ENCODE measurements around the gene STX1B. TPM values are rescaled to one million over a fixed set of nuclear protein-coding genes. Genes with fewer than 3 reads are reported as not detected.

The STX1B gene
- total RNA-seq, 1 experiment from 2014 or later: 3.9 TPM

DNA sequence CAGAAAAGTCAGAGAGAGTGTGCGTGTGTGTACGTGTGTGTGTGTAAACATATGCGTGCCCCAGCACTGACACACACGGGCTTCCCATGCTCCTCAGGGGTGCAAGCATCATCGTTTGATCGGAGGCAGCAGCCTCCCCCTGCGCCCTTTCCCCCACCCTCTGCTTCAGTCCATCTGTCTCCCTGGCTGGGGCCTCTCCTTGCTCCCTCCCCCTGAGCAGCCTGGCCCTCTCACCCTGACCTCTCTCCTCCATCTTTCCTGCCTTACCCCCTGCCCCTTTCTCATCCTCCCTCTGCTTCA lies 4.4 kb downstream of the STX1B start:
- Histone ChIP-seq H3K4me3 (no peak overlapping the region), H3K79me2 (ENCODE audit: low read depth) (no peaks in the 10 kb centered on the region), H3F3A (ENCODE audit: insufficient read depth, low read depth) (peaks cover 14% of the 10 kb centered on the region; the same call in 1 of the 2 replicates), H3K4me2 (no peak overlapping the region), H3K27me3 (ENCODE audit: insufficient read depth, low read depth) (peaks cover 3% of the 10 kb centered on the region; the same call in 1 of the 2 replicates), H3K27ac (no peak overlapping the region), H3K9me2 (ENCODE audit: insufficient read depth) (no peaks in the 10 kb centered on the region), H3K9me3 (ENCODE audit: insufficient read depth, low read depth) (no peaks in the 10 kb centered on the region), H3K4me1 (replicated peaks; ENCODE audit: insufficient read depth) (peaks cover 10% of the 10 kb centered on the region), H2AFZ (no peak overlapping the region), H3K36me3 (ENCODE audit: low read depth) (no peaks in the 10 kb centered on the region), H4K20me1 (ENCODE audit: insufficient read depth) (no peaks in the 10 kb centered on the region)
- TF ChIP-seq, protein P1, sequence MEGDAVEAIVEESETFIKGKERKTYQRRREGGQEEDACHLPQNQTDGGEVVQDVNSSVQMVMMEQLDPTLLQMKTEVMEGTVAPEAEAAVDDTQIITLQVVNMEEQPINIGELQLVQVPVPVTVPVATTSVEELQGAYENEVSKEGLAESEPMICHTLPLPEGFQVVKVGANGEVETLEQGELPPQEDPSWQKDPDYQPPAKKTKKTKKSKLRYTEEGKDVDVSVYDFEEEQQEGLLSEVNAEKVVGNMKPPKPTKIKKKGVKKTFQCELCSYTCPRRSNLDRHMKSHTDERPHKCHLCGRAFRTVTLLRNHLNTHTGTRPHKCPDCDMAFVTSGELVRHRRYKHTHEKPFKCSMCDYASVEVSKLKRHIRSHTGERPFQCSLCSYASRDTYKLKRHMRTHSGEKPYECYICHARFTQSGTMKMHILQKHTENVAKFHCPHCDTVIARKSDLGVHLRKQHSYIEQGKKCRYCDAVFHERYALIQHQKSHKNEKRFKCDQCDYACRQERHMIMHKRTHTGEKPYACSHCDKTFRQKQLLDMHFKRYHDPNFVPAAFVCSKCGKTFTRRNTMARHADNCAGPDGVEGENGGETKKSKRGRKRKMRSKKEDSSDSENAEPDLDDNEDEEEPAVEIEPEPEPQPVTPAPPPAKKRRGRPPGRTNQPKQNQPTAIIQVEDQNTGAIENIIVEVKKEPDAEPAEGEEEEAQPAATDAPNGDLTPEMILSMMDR (conservative IDR thresholded peaks at IDR 0.05): no peak
- TF ChIP-seq EZH2 (IDR thresholded peaks at IDR 0.05; ENCODE audit: low read depth): no peak
- ChIA-PET CTCF (no interaction called here), POLR2A (ENCODE audit: unreplicated experiment) (interaction anchor here (0.6 kb wide), 1 partner anchor 56 kb away, joined by 8 read pairs; no protein-coding TSS in a partner anchor)
- DNase-seq: no peak
- BruUV-seq (replicated peaks): no TSS peak
- intact Hi-C loops (cut with micrococcal nuclease; ENCODE audit: unreplicated experiment): no loop called here

DNA sequence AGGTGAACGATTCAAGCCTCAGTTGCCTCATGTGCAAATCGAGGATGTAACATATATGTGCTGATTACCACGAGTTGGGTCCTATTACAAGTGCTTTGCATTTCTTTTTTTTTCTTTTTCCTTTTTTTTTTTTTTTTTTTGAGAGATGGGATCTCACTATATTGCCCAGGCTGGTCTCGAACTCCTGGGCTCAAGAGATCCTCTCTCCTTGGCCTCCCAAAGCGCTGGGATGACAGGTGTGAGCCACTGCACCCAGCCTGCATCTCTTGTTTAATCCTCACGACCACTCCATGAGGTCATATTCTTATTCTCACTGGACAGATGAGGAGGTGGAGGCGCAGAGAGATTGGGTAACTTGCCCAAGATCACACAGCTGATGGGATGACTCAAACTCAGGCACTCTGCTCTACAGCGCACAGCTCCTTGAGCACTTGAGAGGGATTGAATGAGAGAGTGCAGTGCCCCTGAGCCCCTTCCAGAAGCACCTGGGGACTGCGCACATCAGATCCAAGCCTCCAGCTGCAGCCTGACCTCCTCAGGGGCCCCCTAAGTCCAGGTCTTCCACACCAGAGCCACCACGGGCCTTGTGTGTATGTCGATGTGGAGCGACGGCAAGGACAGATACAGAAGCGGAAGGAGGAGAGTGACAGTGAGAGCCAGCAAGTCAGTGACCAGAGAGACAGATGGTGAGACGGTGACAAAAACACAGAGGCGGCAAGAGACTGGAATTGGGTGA lies 4.9 kb downstream of the STX1B start:
- Histone ChIP-seq H3K27me3 (ENCODE audit: insufficient read depth, low read depth) (no peaks in the 10 kb centered on the region), H3K27ac (no peak overlapping the region), H2AFZ (no peak overlapping the region), H3F3A (ENCODE audit: insufficient read depth, low read depth) (peaks cover 14% of the 10 kb centered on the region; the same call in 1 of the 2 replicates), H3K9me3 (ENCODE audit: insufficient read depth, low read depth) (no peaks in the 10 kb centered on the region), H3K4me3 (no peak overlapping the region), H3K4me1 (replicated peaks; ENCODE audit: insufficient read depth) (peaks cover 10% of the 10 kb centered on the region), H3K4me2 (no peak overlapping the region), H3K36me3 (ENCODE audit: low read depth) (no peaks in the 10 kb centered on the region), H3K79me2 (ENCODE audit: low read depth) (no peaks in the 10 kb centered on the region), H4K20me1 (ENCODE audit: insufficient read depth) (no peaks in the 10 kb centered on the region), H3K9me2 (ENCODE audit: insufficient read depth) (no peaks in the 10 kb centered on the region)
- TF ChIP-seq EZH2 (IDR thresholded peaks at IDR 0.05; ENCODE audit: low read depth): no peak
- TF ChIP-seq, protein P1 (conservative IDR thresholded peaks at IDR 0.05): no peak
- BruUV-seq (replicated peaks): no TSS peak
- intact Hi-C loops (cut with micrococcal nuclease; ENCODE audit: unreplicated experiment): no loop called here
- POLR2A ChIA-PET (ENCODE audit: unreplicated experiment): no interaction called here
- no peak for DNase-seq
- CTCF ChIA-PET: no interaction called here

DNA sequence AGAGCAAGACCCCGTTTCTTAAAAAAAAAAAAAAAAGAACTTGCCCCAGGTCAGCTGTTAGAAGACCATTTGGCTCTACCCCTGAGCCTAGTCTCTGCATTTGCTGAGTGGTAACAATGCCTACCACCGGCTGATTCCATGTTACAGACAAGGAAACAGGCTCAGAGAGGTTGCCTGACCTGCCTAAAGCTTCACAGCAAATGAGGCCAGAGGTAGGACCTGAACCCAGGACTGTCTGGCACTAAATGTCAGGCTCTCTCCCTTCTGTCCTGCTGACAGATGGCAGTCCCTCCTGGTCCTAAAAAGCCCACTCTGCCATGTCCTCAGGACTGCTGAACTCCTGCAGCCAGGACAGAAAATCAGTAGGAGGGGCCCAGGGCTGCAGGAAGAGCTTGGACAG lies 5.8 kb downstream of the STX1B start:
- Histone ChIP-seq H3K9me2 (ENCODE audit: insufficient read depth) (no peaks in the 10 kb centered on the region), H4K20me1 (ENCODE audit: insufficient read depth) (no peaks in the 10 kb centered on the region), H3K4me3 (no peak overlapping the region), H3K4me2 (no peak overlapping the region), H3K9me3 (ENCODE audit: insufficient read depth, low read depth) (no peaks in the 10 kb centered on the region), H3K27me3 (ENCODE audit: insufficient read depth, low read depth) (no peaks in the 10 kb centered on the region), H2AFZ (no peak overlapping the region), H3K79me2 (ENCODE audit: low read depth) (no peaks in the 10 kb centered on the region), H3K27ac (no peak overlapping the region), H3K36me3 (ENCODE audit: low read depth) (no peaks in the 10 kb centered on the region), H3K4me1 (replicated peaks; ENCODE audit: insufficient read depth) (peaks cover 10% of the 10 kb centered on the region), H3F3A (ENCODE audit: insufficient read depth, low read depth) (peaks cover 17% of the 10 kb centered on the region; the same call in 1 of the 2 replicates)
- DNase-seq: no peak
- BruUV-seq (replicated peaks): no TSS peak
- CTCF ChIA-PET: no interaction called here
- TF ChIP-seq, protein P1 (conservative IDR thresholded peaks at IDR 0.05): no peak
- no peak for TF ChIP-seq EZH2 (IDR thresholded peaks at IDR 0.05; ENCODE audit: low read depth)
- POLR2A ChIA-PET (ENCODE audit: unreplicated experiment): interaction anchor here (0.7 kb wide), 1 partner anchor 42 kb away, joined by 8 read pairs; no protein-coding TSS in a partner anchor
- intact Hi-C loops (cut with micrococcal nuclease; ENCODE audit: unreplicated experiment): no loop called here
